CD8-positive, alpha-beta memory T cell (primary cell): ENCODE measurements around the gene PRKG1. TPM values are rescaled to one million over a fixed set of nuclear protein-coding genes. Genes with fewer than 3 reads are reported as not detected.

Source experiments
- CTCF ChIA-PET: fragments of 350-600 bp; sonication (Branson Sonifier 250); formaldehyde crosslinking; loops from one replicate; lab custom pipeline; 2021; ENCODE audit warnings: antibody characterized with exemption; lab: Charles Lee
- POLR2A ChIA-PET: fragments of 350-600 bp; sonication (Branson Sonifier 250); formaldehyde crosslinking; loops from one replicate; lab custom pipeline; 2021; ENCODE audit warnings: antibody characterized with exemption; lab: Charles Lee
- DNase-seq, 5 donors: peaks; one replicate each; pipeline versions ENCODE4 v3.0.0 to v3.0.0-alpha.2; 2020 to 2022; ENCODE audit warnings: mixed read lengths in 1 of 5
- H3K27ac ChIP-seq: one replicate; pipeline ENCODE4 v1.7.0; 2013; ENCODE audit warnings: low read depth, mild to moderate bottlenecking, low read length, moderate library complexity
- H3K27me3 ChIP-seq: 2 replicates; pipeline ENCODE4 v1.7.0; 2013; ENCODE audit warnings: low read length, mild to moderate bottlenecking; ENCODE audit not compliant: insufficient read depth, poor library complexity, severe bottlenecking
- H3K36me3 ChIP-seq: 2 replicates; pipeline ENCODE4 v1.7.0; 2013; ENCODE audit warnings: mild to moderate bottlenecking, low read length, moderate library complexity; ENCODE audit not compliant: insufficient read depth
- H3K4me1 ChIP-seq: 2 replicates; pipeline ENCODE4 v1.7.0; 2013; ENCODE audit warnings: mild to moderate bottlenecking, low read length, moderate library complexity; ENCODE audit not compliant: insufficient read depth
- H3K4me3 ChIP-seq: 2 replicates; pipeline ENCODE4 v1.7.0; 2013; ENCODE audit warnings: mild to moderate bottlenecking, low read length
- H3K9me3 ChIP-seq: 2 replicates; pipeline ENCODE4 v1.7.0; 2013; ENCODE audit warnings: mild to moderate bottlenecking, low read length
- H3K27ac Mint-ChIP-seq, 8 donors: one replicate each; pipeline ENCODE4 v1.8.0; 2020 to 2021; ENCODE audit warnings: mixed read lengths in 8 of 8, mild to moderate bottlenecking in 6 of 8, inconsistent platforms in 3 of 8, moderate library complexity in 3 of 8
- H3K27me3 Mint-ChIP-seq, 2 donors: one replicate each; pipeline ENCODE4 v1.8.0; 2020 to 2021; ENCODE audit warnings: mixed read lengths in 2 of 2, mild to moderate bottlenecking in 1 of 2, moderate library complexity in 1 of 2
- H3K36me3 Mint-ChIP-seq, 3 donors: one replicate each; pipeline ENCODE4 v1.8.0; 2020 to 2021; ENCODE audit warnings: mixed read lengths in 3 of 3, inconsistent platforms in 1 of 3, mild to moderate bottlenecking in 1 of 3
- H3K4me1 Mint-ChIP-seq, 3 donors: one replicate each; pipeline ENCODE4 v1.8.0; 2020 to 2021; ENCODE audit warnings: mixed read lengths in 3 of 3, inconsistent platforms in 1 of 3, mild to moderate bottlenecking in 1 of 3
- H3K4me3 Mint-ChIP-seq, 7 donors: one replicate each; pipeline ENCODE4 v1.8.0; 2020 to 2021; ENCODE audit warnings: mixed read lengths in 7 of 7, mild to moderate bottlenecking in 6 of 7, moderate library complexity in 4 of 7, inconsistent platforms in 2 of 7
- H3K9me3 Mint-ChIP-seq, 5 donors: one replicate each; pipeline ENCODE4 v1.8.0; 2020 to 2022; ENCODE audit warnings: mixed read lengths in 5 of 5, mild to moderate bottlenecking in 3 of 5, moderate library complexity in 2 of 5, inconsistent platforms in 1 of 5
- polyA plus RNA-seq: library from polyadenylated mRNA; unstranded; fragments of 300-500 nt; fragmentation: Illumina TruSeq; gene quantifications from one replicate; pipeline ENCODE4 v1.2.3, GENCODE V29; 2021
- total RNA-seq, 2 experiments: library from RNA; stranded (reverse); gene quantifications; one replicate each; pipeline ENCODE4 v1.2.3, GENCODE V29; 2021

PRKG1 gene
- total and polyA plus RNA-seq, 3 experiments from 2014 or later = not detected

- H3K4me1 ChIP-seq = no peaks in the 10 kb centered on the region
- no peaks in the 10 kb centered on the region for H3K27me3 ChIP-seq
- Mint-ChIP-seq H3K27me3 (peaks cover 4 to 5% of the 10 kb centered on the region in 2 donors), H3K36me3 (no peaks in the 10 kb centered on the region), H3K9me3 (no peaks in the 10 kb centered on the region), H3K4me3 (no peak overlapping the region), H3K4me1 (no peaks in the 10 kb centered on the region), H3K27ac (no peak overlapping the region)
- ChIA-PET POLR2A (no interaction called here), CTCF (interaction anchor here (0.7 kb wide), 1 partner anchor 1037 kb away, joined by 3 read pairs; no protein-coding TSS in a partner anchor)
- H3K9me3 ChIP-seq = no peaks in the 10 kb centered on the region
- H3K27ac ChIP-seq = no peak overlapping the region
- no peak for DNase-seq
- no peaks in the 10 kb centered on the region for H3K36me3 ChIP-seq
- no peak overlapping the region for H3K4me3 ChIP-seq
These were observed 34.1 kb downstream of the PRKG1 start for GRCh38 chr10:51108406-51108805.

GRCh38 chr10:51109801-51110533, 35.7 kb downstream of the PRKG1 start:
- Mint-ChIP-seq H3K36me3 (no peaks in the 10 kb centered on the region), H3K27ac (no peak overlapping the region)
- CTCF ChIA-PET = no interaction called here

GRCh38 chr10:51112013-51112412, 37.7 kb downstream of the PRKG1 start:
- no peaks in the 10 kb centered on the region for H3K4me1 Mint-ChIP-seq
- H3K27me3 Mint-ChIP-seq = peaks cover under 1 to 2% of the 10 kb centered on the region in 2 donors
- Histone ChIP-seq H3K36me3 (no peaks in the 10 kb centered on the region), H3K4me3 (no peak overlapping the region), H3K4me1 (no peaks in the 10 kb centered on the region), H3K27me3 (no peaks in the 10 kb centered on the region), H3K9me3 (no peaks in the 10 kb centered on the region), H3K27ac (no peak overlapping the region)
- no peak overlapping the region for H3K27ac Mint-ChIP-seq
- H3K36me3 Mint-ChIP-seq = no peaks in the 10 kb centered on the region
- ChIA-PET POLR2A (no interaction called here), CTCF (no interaction called here)
- no peaks in the 10 kb centered on the region for H3K9me3 Mint-ChIP-seq
- no peak overlapping the region for H3K4me3 Mint-ChIP-seq
- DNase-seq = no peak

More at GRCh38 chr10:51109801-51110533, 35.7 kb downstream of the PRKG1 start:
- H3K27me3 Mint-ChIP-seq = peaks cover 4 to 5% of the 10 kb centered on the region in 2 donors
- DNase-seq = no peak
- H3K4me3 Mint-ChIP-seq = no peak overlapping the region
- H3K9me3 Mint-ChIP-seq = no peaks in the 10 kb centered on the region
- Histone ChIP-seq H3K9me3 (no peaks in the 10 kb centered on the region), H3K27ac (no peak overlapping the region), H3K36me3 (no peaks in the 10 kb centered on the region), H3K4me1 (no peaks in the 10 kb centered on the region), H3K27me3 (no peaks in the 10 kb centered on the region), H3K4me3 (no peak overlapping the region)
- no peaks in the 10 kb centered on the region for H3K4me1 Mint-ChIP-seq
- POLR2A ChIA-PET = no interaction called here

- Mint-ChIP-seq H3K4me3 (no peak overlapping the region), H3K36me3 (no peaks in the 10 kb centered on the region), H3K27ac (no peak overlapping the region), H3K4me1 (no peaks in the 10 kb centered on the region), H3K27me3 (no peaks in the 10 kb centered on the region), H3K9me3 (no peaks in the 10 kb centered on the region)
- no peak for DNase-seq
- no peak overlapping the region for H3K27ac ChIP-seq
- no peaks in the 10 kb centered on the region for H3K4me1 ChIP-seq
- H3K27me3 ChIP-seq = no peaks in the 10 kb centered on the region
- no peaks in the 10 kb centered on the region for H3K9me3 ChIP-seq
- no peak overlapping the region for H3K4me3 ChIP-seq
- CTCF ChIA-PET = no interaction called here
- no peaks in the 10 kb centered on the region for H3K36me3 ChIP-seq
- POLR2A ChIA-PET = no interaction called here
These were observed 38.7 kb downstream of the PRKG1 start for GRCh38 chr10:51113007-51113406.

GRCh38 chr10:51117053-51117660, 42.9 kb downstream of the PRKG1 start:
- Mint-ChIP-seq H3K4me3 (no peak overlapping the region), H3K27me3 (no peaks in the 10 kb centered on the region), H3K36me3 (no peaks in the 10 kb centered on the region), H3K27ac (no peak overlapping the region), H3K4me1 (no peaks in the 10 kb centered on the region), H3K9me3 (no peaks in the 10 kb centered on the region)
- H3K36me3 ChIP-seq = no peaks in the 10 kb centered on the region
- POLR2A ChIA-PET = no interaction called here
- no peak overlapping the region for H3K4me3 ChIP-seq
- H3K27ac ChIP-seq = no peak overlapping the region
- CTCF ChIA-PET = no interaction called here
- no peaks in the 10 kb centered on the region for H3K4me1 ChIP-seq
- H3K27me3 ChIP-seq = no peaks in the 10 kb centered on the region
- no peak for DNase-seq
- H3K9me3 ChIP-seq = no peaks in the 10 kb centered on the region

GRCh38 chr10:51117794-51118193, 43.5 kb downstream of the PRKG1 start:
- POLR2A ChIA-PET = no interaction called here
- Mint-ChIP-seq H3K27me3 (no peaks in the 10 kb centered on the region), H3K27ac (no peak overlapping the region), H3K36me3 (no peaks in the 10 kb centered on the region), H3K9me3 (no peaks in the 10 kb centered on the region), H3K4me1 (no peaks in the 10 kb centered on the region), H3K4me3 (no peak overlapping the region)
- DNase-seq = no peak
- Histone ChIP-seq H3K27ac (no peak overlapping the region), H3K9me3 (no peaks in the 10 kb centered on the region), H3K4me1 (no peaks in the 10 kb centered on the region), H3K4me3 (no peak overlapping the region), H3K36me3 (no peaks in the 10 kb centered on the region), H3K27me3 (no peaks in the 10 kb centered on the region)
- CTCF ChIA-PET = no interaction called here

GRCh38 chr10:51119441-51119840, 45.2 kb downstream of the PRKG1 start:
- Mint-ChIP-seq H3K27me3 (peaks cover 0 to 4% of the 10 kb centered on the region in 2 donors), H3K27ac (no peak overlapping the region), H3K4me1 (no peaks in the 10 kb centered on the region), H3K4me3 (no peak overlapping the region), H3K9me3 (peaks cover 0 to 2% (median 0%) of the 10 kb centered on the region in 5 donors), H3K36me3 (no peaks in the 10 kb centered on the region)
- Histone ChIP-seq H3K9me3 (no peaks in the 10 kb centered on the region), H3K4me1 (no peaks in the 10 kb centered on the region), H3K27ac (no peak overlapping the region), H3K27me3 (no peaks in the 10 kb centered on the region), H3K4me3 (no peak overlapping the region), H3K36me3 (no peaks in the 10 kb centered on the region)
- CTCF ChIA-PET = no interaction called here
- no peak for DNase-seq
- POLR2A ChIA-PET = no interaction called here

GRCh38 chr10:51121861-51122260, 47.6 kb downstream of the PRKG1 start:
- no peaks in the 10 kb centered on the region for H3K27me3 ChIP-seq
- no peaks in the 10 kb centered on the region for H3K36me3 Mint-ChIP-seq
- no peak overlapping the region for H3K27ac ChIP-seq
- no peak overlapping the region for H3K27ac Mint-ChIP-seq
- H3K9me3 Mint-ChIP-seq = peaks cover 0 to 4% (median 1%) of the 10 kb centered on the region in 5 donors
- H3K27me3 Mint-ChIP-seq = peaks cover 0 to 4% of the 10 kb centered on the region in 2 donors
- no peaks in the 10 kb centered on the region for H3K9me3 ChIP-seq
- no peaks in the 10 kb centered on the region for H3K36me3 ChIP-seq
- no peak overlapping the region for H3K4me3 ChIP-seq
- no peaks in the 10 kb centered on the region for H3K4me1 Mint-ChIP-seq
- POLR2A ChIA-PET = no interaction called here
- CTCF ChIA-PET = no interaction called here
- H3K4me3 Mint-ChIP-seq = no peak overlapping the region
- no peaks in the 10 kb centered on the region for H3K4me1 ChIP-seq
- no peak for DNase-seq
